ENCODE data around the gene CPVL. TPM values are rescaled to one million over a fixed set of nuclear protein-coding genes. Genes with fewer than 3 reads are reported as not detected.
A peak's percentile ranks its signal among the peaks of the same experiment; 100 is the strongest.

The CPVL gene
- total RNA-seq, 1 donor from 2014 or later, result not detected

- Histone ChIP-seq H3K4me3 (ENCODE audit: low read depth, low read length) (no peak overlapping the region), H3K36me3 (ENCODE audit: control insufficient read depth, insufficient read depth, low read length) (no peaks in the 10 kb centered on the region), H3K27me3 (ENCODE audit: control insufficient read depth, insufficient read depth, low read length) (peaks cover 9% of the 10 kb centered on the region)
- no peak for DNase-seq (ENCODE audit: low read depth)
- TF ChIP-seq, protein P1, sequence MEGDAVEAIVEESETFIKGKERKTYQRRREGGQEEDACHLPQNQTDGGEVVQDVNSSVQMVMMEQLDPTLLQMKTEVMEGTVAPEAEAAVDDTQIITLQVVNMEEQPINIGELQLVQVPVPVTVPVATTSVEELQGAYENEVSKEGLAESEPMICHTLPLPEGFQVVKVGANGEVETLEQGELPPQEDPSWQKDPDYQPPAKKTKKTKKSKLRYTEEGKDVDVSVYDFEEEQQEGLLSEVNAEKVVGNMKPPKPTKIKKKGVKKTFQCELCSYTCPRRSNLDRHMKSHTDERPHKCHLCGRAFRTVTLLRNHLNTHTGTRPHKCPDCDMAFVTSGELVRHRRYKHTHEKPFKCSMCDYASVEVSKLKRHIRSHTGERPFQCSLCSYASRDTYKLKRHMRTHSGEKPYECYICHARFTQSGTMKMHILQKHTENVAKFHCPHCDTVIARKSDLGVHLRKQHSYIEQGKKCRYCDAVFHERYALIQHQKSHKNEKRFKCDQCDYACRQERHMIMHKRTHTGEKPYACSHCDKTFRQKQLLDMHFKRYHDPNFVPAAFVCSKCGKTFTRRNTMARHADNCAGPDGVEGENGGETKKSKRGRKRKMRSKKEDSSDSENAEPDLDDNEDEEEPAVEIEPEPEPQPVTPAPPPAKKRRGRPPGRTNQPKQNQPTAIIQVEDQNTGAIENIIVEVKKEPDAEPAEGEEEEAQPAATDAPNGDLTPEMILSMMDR (IDR thresholded peaks at IDR 0.05; ENCODE audit: insufficient read depth, low read length, severe bottlenecking), result no peak
- no peak for FAIRE-seq
Measured at GRCh38 chr7:29192323-29192722, 46.0 kb upstream of the CPVL start.

- FAIRE-seq, result no peak
- H3K36me3 ChIP-seq (ENCODE audit: control insufficient read depth, insufficient read depth, low read length), result no peaks in the 10 kb centered on the region
- DNase-seq (ENCODE audit: low read depth), result peak; percentile 29
Measured at GRCh38 chr7:29190349-29191045, 44.2 kb upstream of the CPVL start.

GRCh38 chr7:29189743-29190201 lies 43.4 kb upstream of the CPVL start:
- TF ChIP-seq, protein P1 (IDR thresholded peaks at IDR 0.05; ENCODE audit: insufficient read depth, low read length, severe bottlenecking), result peak; percentile 97
- DNase-seq (ENCODE audit: low read depth) (peak; percentile 46), FAIRE-seq (no peak)
- H3K36me3 ChIP-seq (ENCODE audit: control insufficient read depth, insufficient read depth, low read length), result no peaks in the 10 kb centered on the region
- no peak overlapping the region for H3K4me3 ChIP-seq (ENCODE audit: low read depth, low read length)
- H3K27me3 ChIP-seq (ENCODE audit: control insufficient read depth, insufficient read depth, low read length), result peaks cover 6% of the 10 kb centered on the region

More at GRCh38 chr7:29190349-29191045, 44.2 kb upstream of the CPVL start:
- TF ChIP-seq, protein P1 (IDR thresholded peaks at IDR 0.05; ENCODE audit: insufficient read depth, low read length, severe bottlenecking), result no peak
- H3K27me3 ChIP-seq (ENCODE audit: control insufficient read depth, insufficient read depth, low read length), result peaks cover 6% of the 10 kb centered on the region
- no peak overlapping the region for H3K4me3 ChIP-seq (ENCODE audit: low read depth, low read length)

GRCh38 chr7:29185613-29186012 lies 39.3 kb upstream of the CPVL start:
- TF ChIP-seq, protein P1 (IDR thresholded peaks at IDR 0.05; ENCODE audit: insufficient read depth, low read length, severe bottlenecking), result no peak
- Histone ChIP-seq H3K4me3 (ENCODE audit: low read depth, low read length) (no peak overlapping the region), H3K27me3 (ENCODE audit: control insufficient read depth, insufficient read depth, low read length) (no peaks in the 10 kb centered on the region), H3K36me3 (ENCODE audit: control insufficient read depth, insufficient read depth, low read length) (no peaks in the 10 kb centered on the region)
- DNase-seq (ENCODE audit: low read depth) (no peak), FAIRE-seq (no peak)

DNA sequence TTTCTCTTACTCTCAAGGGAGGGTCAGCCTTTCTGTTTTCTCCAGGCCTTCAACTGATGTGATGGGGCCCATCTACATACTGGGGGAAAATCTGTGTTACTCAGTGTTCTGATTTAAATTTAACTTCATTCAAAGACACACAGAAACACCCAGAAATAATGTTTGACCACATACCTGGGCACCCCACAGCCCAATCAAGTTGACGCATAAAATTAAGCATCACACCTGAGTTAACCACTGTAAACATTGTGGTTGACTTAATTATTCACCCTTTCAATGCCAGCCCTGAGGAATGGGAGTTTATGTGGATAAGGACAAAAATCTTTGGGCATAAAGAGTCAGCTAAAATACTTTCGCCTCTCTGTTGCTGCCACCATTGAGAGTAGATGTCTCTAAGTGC lies 38.3 kb upstream of the CPVL start:
- DNase-seq (ENCODE audit: low read depth), result no peak
- no peaks in the 10 kb centered on the region for H3K36me3 ChIP-seq (ENCODE audit: control insufficient read depth, insufficient read depth, low read length)
- no peak overlapping the region for H3K4me3 ChIP-seq (ENCODE audit: low read depth, low read length)
- TF ChIP-seq, protein P1 (IDR thresholded peaks at IDR 0.05; ENCODE audit: insufficient read depth, low read length, severe bottlenecking), result no peak
- H3K27me3 ChIP-seq (ENCODE audit: control insufficient read depth, insufficient read depth, low read length), result no peaks in the 10 kb centered on the region
- FAIRE-seq, result no peak

- TF ChIP-seq, protein P1 (IDR thresholded peaks at IDR 0.05; ENCODE audit: insufficient read depth, low read length, severe bottlenecking), result no peak
- FAIRE-seq, result no peak
- Histone ChIP-seq H3K27me3 (ENCODE audit: control insufficient read depth, insufficient read depth, low read length) (no peaks in the 10 kb centered on the region), H3K36me3 (ENCODE audit: control insufficient read depth, insufficient read depth, low read length) (no peaks in the 10 kb centered on the region), H3K4me3 (ENCODE audit: low read depth, low read length) (no peak overlapping the region)
- no peak for DNase-seq (ENCODE audit: low read depth)
Measured at GRCh38 chr7:29179115-29179514, 32.8 kb upstream of the CPVL start.

Data from bronchial epithelial cell (primary cell).